Hepatocyte (in vitro differentiated cells): ENCODE measurements around the gene ITGA11. TPM values are rescaled to one million over a fixed set of nuclear protein-coding genes. Genes with fewer than 3 reads are reported as not detected.
A peak's percentile ranks its signal among the peaks of the same experiment; 100 is the strongest.

ENCODE experiments used
- DNase-seq: peaks from one replicate; pipeline ENCODE4 v3.0.0-alpha.2; 2016; ENCODE audit warnings: low spot score
- H2AFZ ChIP-seq: fragments of 200-600 bp; sonication (generic); 2 replicates; pipeline ENCODE4 v1.6.0; 2016; ENCODE audit warnings: antibody characterized with exemption, mild to moderate bottlenecking
- H3K27ac ChIP-seq: fragments of 200-600 bp; sonication (generic); 2 replicates; pipeline ENCODE4 v1.5.1; 2016; ENCODE audit warnings: mild to moderate bottlenecking
- H3K27me3 ChIP-seq: fragments of 200-600 bp; sonication (generic); 2 replicates; pipeline ENCODE4 v1.6.1; 2016
- H3K36me3 ChIP-seq: fragments of 200-600 bp; sonication (generic); replicated peaks from 2 replicates; pipeline ENCODE4 v1.5.1; 2016; ENCODE audit warnings: low read depth; ENCODE audit not compliant: insufficient read depth
- H3K4me1 ChIP-seq: fragments of 200-600 bp; sonication (generic); 2 replicates; pipeline ENCODE4 v1.5.1; 2016; ENCODE audit warnings: mild to moderate bottlenecking, moderate library complexity; ENCODE audit not compliant: insufficient read depth
- H3K4me2 ChIP-seq: fragments of 200-600 bp; sonication (generic); 2 replicates; pipeline ENCODE4 v1.6.0; 2016
- H3K4me3 ChIP-seq: fragments of 200-600 bp; sonication (generic); 2 replicates; pipeline ENCODE4 v1.5.1; 2016; ENCODE audit warnings: mild to moderate bottlenecking
- H3K79me2 ChIP-seq: fragments of 200-600 bp; sonication (generic); 2 replicates; pipeline ENCODE4 v1.6.0; 2017; ENCODE audit warnings: mild to moderate bottlenecking
- H3K9me2 ChIP-seq: fragments of 200-600 bp; sonication (generic); replicated peaks from 2 replicates; pipeline ENCODE4 v1.6.0; 2017; ENCODE audit warnings: mild to moderate bottlenecking; ENCODE audit not compliant: insufficient read depth
- H3K9me3 ChIP-seq: fragments of 200-600 bp; sonication (generic); 2 replicates; pipeline ENCODE4 v1.5.1; 2016; ENCODE audit warnings: low read depth, mild to moderate bottlenecking
- H4K20me1 ChIP-seq: fragments of 200-600 bp; sonication (generic); 2 replicates; pipeline ENCODE4 v1.6.0; 2016; ENCODE audit warnings: mild to moderate bottlenecking; ENCODE audit not compliant: insufficient read depth, poor library complexity, severe bottlenecking
- EZH2 ChIP-seq: fragments of 200-600 bp; sonication (generic); IDR thresholded peaks from 2 replicates; pipeline ENCODE4 v1.6.1; 2016; ENCODE audit warnings: antibody characterized with exemption, mild to moderate bottlenecking, borderline replicate concordance
- EZH2phosphoT487 ChIP-seq: fragments of 200-600 bp; sonication (generic); IDR thresholded peaks from one replicate; pipeline ENCODE4 v1.6.1; 2018; ENCODE audit warnings: antibody characterized with exemption, mild to moderate bottlenecking, low read depth, moderate library complexity; ENCODE audit not compliant: unreplicated experiment, severe bottlenecking
- WGBS: methylation state at CpG from one replicate; pipeline ENCODE4 v1.1.6; 2016; ENCODE audit warnings: low lambda C conversion rate; ENCODE audit errors: missing lambda C conversion rate; 5-methylcytosine and 5-hydroxymethylcytosine counted together
- polyA plus RNA-seq: library from polyadenylated mRNA; unstranded; fragments of >200 nt; fragmentation: Nextera tagmentation; extraction: Ambion mirVana; gene quantifications from 2 replicates; pipeline ENCODE4 v1.2.1, GENCODE V29; 2016
- total RNA-seq: library from RNA; depleted of rRNA; stranded (reverse); fragments of >200 nt; gene quantifications from 2 replicates; pipeline ENCODE4 v1.2.3, GENCODE V29; 2014
- TF ChIP-seq, protein P1 (sequence below): fragments of 200-600 bp; sonication (generic); IDR thresholded peaks from 2 replicates; pipeline ENCODE4 v1.5.1; 2016; ENCODE audit warnings: antibody characterized with exemption, mild to moderate bottlenecking; ENCODE audit not compliant: poor library complexity

ITGA11 gene
- total and polyA plus RNA-seq, 2 experiments from 2014 or later, result 9.7 to 19.6 TPM

DNA sequence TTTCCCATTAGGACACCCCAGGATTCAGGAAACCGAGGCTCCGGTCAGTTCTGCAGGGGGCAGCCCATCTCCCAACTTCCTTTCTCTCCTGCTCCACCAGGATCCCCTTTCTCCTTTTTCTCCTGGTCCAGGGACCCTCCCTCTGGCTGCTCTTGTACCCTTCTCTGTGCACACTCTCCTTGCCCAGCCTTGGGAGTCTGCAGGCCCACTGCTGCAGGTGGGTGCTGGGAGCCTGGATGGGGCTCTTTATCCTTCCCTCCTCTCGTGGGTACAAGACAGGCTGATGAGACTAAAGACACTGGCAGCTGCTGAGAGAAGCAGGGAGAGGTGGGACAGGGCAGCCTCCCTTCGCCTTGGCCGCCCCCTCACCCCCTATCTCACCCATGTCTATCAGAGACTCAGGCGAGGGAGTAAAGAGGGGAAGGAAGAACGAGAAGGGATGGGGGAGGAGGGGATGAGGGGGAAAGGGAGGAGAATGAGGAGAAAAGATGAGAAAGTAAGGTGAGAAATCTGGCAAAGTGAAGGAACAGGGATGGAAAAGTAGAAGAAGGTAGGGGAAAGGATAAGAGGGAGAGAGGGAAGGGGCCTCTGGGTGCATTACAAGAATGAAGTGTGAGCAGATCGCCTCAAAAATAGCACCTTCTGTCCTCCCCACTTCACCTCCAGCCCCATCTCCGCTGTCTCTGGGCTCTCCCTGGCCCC lies 45.2 kb downstream of the ITGA11 start:
- peaks cover 6% of the 10 kb centered on the region for H3K4me1 ChIP-seq
- H3K9me3 ChIP-seq, result no peaks in the 10 kb centered on the region
- no peak overlapping the region for H3K4me3 ChIP-seq
- H3K27me3 ChIP-seq, result no peaks in the 10 kb centered on the region
- H2AFZ ChIP-seq, result no peak overlapping the region
- H3K36me3 ChIP-seq, result no peaks in the 10 kb centered on the region
- no peak for DNase-seq
- no peak overlapping the region for H3K4me2 ChIP-seq
- H3K9me2 ChIP-seq, result no peaks in the 10 kb centered on the region
- H3K27ac ChIP-seq, result no peak overlapping the region
- TF ChIP-seq, protein P1, sequence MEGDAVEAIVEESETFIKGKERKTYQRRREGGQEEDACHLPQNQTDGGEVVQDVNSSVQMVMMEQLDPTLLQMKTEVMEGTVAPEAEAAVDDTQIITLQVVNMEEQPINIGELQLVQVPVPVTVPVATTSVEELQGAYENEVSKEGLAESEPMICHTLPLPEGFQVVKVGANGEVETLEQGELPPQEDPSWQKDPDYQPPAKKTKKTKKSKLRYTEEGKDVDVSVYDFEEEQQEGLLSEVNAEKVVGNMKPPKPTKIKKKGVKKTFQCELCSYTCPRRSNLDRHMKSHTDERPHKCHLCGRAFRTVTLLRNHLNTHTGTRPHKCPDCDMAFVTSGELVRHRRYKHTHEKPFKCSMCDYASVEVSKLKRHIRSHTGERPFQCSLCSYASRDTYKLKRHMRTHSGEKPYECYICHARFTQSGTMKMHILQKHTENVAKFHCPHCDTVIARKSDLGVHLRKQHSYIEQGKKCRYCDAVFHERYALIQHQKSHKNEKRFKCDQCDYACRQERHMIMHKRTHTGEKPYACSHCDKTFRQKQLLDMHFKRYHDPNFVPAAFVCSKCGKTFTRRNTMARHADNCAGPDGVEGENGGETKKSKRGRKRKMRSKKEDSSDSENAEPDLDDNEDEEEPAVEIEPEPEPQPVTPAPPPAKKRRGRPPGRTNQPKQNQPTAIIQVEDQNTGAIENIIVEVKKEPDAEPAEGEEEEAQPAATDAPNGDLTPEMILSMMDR, result no peak
- TF ChIP-seq EZH2 (no peak), EZH2phosphoT487 (no peak)
- H4K20me1 ChIP-seq, result no peaks in the 10 kb centered on the region
- 83% methylated on average over 9 of the region's 9 CpGs for WGBS
- no peaks in the 10 kb centered on the region for H3K79me2 ChIP-seq

DNA sequence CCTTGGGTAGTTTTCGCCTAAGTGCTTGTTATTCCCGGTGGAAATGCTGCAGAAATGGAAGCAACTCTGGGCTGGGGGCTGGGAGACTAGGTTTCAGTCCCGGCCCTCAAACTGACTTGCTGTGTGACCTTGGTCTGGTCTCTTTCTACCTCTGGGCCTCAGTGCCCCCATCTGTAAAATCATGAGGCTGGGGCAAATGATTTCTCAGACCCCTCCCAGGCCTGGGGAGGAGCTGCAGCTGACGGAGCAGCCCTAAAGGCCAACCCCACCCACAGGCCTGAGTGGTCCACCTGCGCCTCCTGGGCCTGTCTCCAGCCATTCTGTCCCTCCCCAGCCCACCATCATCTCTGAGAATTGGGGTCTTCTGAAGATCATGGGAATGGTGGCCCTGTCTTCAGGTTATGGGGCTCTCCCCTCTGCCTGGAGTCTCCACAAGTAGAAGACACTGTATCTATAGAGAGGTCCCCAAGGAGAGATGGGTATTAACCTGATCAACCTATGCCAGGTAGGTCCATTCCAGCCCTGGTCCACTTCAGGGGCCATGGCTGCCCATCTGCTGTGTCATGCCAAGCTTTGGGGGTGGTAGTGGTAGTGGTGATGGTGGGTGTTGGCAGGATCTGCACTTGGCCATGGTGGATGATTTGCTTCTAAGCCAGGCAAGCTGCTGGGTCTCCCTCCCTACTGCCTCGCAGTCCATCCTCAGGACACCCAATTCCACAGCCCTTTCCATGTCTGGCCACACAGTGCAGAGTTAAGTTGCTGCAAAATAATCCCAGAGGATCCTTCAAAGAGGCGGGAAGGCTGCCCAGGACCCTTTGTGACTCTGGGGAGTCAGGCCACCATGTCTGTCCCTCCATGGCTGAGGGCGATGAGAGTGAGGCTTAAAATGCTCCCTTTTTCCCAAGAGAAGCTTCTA lies 46.0 kb downstream of the ITGA11 start:
- Histone ChIP-seq H3K79me2 (no peaks in the 10 kb centered on the region), H3K27me3 (no peaks in the 10 kb centered on the region)
- WGBS, result 97% methylated on average over 8 of the region's 8 CpGs

DNA sequence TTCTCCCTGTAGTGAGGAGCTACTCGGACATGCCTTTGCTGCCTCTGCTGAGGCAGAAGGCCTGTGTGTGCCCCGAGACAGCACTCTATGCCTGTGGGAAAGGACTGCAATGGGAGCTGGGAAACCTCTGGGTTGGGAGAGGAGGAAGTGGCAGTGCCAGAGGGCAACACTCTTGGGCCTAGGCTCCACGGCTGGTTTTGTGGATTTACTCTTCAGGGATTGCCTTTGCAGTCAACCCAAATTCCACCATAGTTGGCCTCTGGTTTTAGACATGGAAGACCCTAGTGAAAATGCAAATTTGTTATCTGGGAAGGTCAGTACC lies 46.8 kb downstream of the ITGA11 start:
- H3K9me2 ChIP-seq, result no peaks in the 10 kb centered on the region
- DNase-seq, result no peak
- no peak for TF ChIP-seq EZH2phosphoT487
- no peak for TF ChIP-seq EZH2
- TF ChIP-seq, protein P1, result no peak
- no peaks in the 10 kb centered on the region for H3K27me3 ChIP-seq
- no peak overlapping the region for H2AFZ ChIP-seq
- H4K20me1 ChIP-seq, result no peaks in the 10 kb centered on the region
- WGBS, result 95% methylated on average over 3 of the region's 3 CpGs
- H3K4me1 ChIP-seq, result peaks cover 6% of the 10 kb centered on the region
- no peaks in the 10 kb centered on the region for H3K36me3 ChIP-seq
- no peaks in the 10 kb centered on the region for H3K79me2 ChIP-seq
- no peak overlapping the region for H3K4me2 ChIP-seq
- no peaks in the 10 kb centered on the region for H3K9me3 ChIP-seq
- H3K27ac ChIP-seq, result peak overlapping the region; percentile 68
- H3K4me3 ChIP-seq, result no peak overlapping the region

More for the DNA sequence above, 46.0 kb downstream of the ITGA11 start:
- Histone ChIP-seq H3K27ac (no peak overlapping the region), H3K4me1 (peaks cover 6% of the 10 kb centered on the region), H3K9me2 (no peaks in the 10 kb centered on the region), H3K4me2 (no peak overlapping the region), H3K4me3 (no peak overlapping the region), H2AFZ (no peak overlapping the region), H3K9me3 (no peaks in the 10 kb centered on the region), H4K20me1 (no peaks in the 10 kb centered on the region), H3K36me3 (no peaks in the 10 kb centered on the region)
- no peak for DNase-seq
- TF ChIP-seq EZH2phosphoT487 (no peak), EZH2 (no peak)
- TF ChIP-seq, protein P1, result no peak
